ENCODE results near the gene PLCL1.

Gene PLCL1

GRCh38 chr2:197884252-197884651, 79.9 kb downstream of the PLCL1 start:
- DNase-seq (ENCODE audit: low read depth in 4 of 4, low spot score in 1 of 4): no peak

GRCh38 chr2:197885126-197885525, 80.7 kb downstream of the PLCL1 start:
- DNase-seq (ENCODE audit: low read depth in 4 of 4, low spot score in 1 of 4): no peak

- no peak for DNase-seq (ENCODE audit: low read depth in 4 of 4, low spot score in 1 of 4)
These were observed 81.2 kb downstream of the PLCL1 start for GRCh38 chr2:197885587-197885986.

- no peak for DNase-seq (ENCODE audit: low read depth in 4 of 4, low spot score in 1 of 4)
These were observed 83.9 kb downstream of the PLCL1 start for GRCh38 chr2:197888321-197888720.

- peak in 1 of 4 experiments; percentile 12 for DNase-seq (ENCODE audit: low read depth in 4 of 4, low spot score in 1 of 4)
These were observed 84.6 kb downstream of the PLCL1 start for GRCh38 chr2:197889041-197889440.

GRCh38 chr2:197890168-197890567, 85.8 kb downstream of the PLCL1 start:
- no peak for DNase-seq (ENCODE audit: low read depth in 4 of 4, low spot score in 1 of 4)

GRCh38 chr2:197891897-197892442, 87.6 kb downstream of the PLCL1 start:
- no peak for DNase-seq (ENCODE audit: low read depth in 4 of 4, low spot score in 1 of 4)

GRCh38 chr2:197893403-197894177, 89.2 kb downstream of the PLCL1 start:
- no peak for DNase-seq (ENCODE audit: low read depth in 4 of 4, low spot score in 1 of 4)

GRCh38 chr2:197894751-197895274, 90.4 kb downstream of the PLCL1 start:
- no peak for DNase-seq (ENCODE audit: low read depth in 4 of 4, low spot score in 1 of 4)

GRCh38 chr2:197897960-197898678, 93.7 kb downstream of the PLCL1 start:
- DNase-seq (ENCODE audit: low read depth in 4 of 4, low spot score in 1 of 4): no peak

- DNase-seq (ENCODE audit: low read depth in 4 of 4, low spot score in 1 of 4): peak in 1 of 4 experiments; percentile 8
These were observed 100.1 kb downstream of the PLCL1 start for GRCh38 chr2:197904446-197904845.

- DNase-seq (ENCODE audit: low read depth in 4 of 4, low spot score in 1 of 4): no peak
These were observed 103.8 kb downstream of the PLCL1 start for GRCh38 chr2:197908156-197908555.

GRCh38 chr2:197908990-197909776, 104.8 kb downstream of the PLCL1 start:
- no peak for DNase-seq (ENCODE audit: low read depth in 4 of 4, low spot score in 1 of 4)

- DNase-seq (ENCODE audit: low read depth in 4 of 4, low spot score in 1 of 4): no peak
These were observed 107.3 kb downstream of the PLCL1 start for GRCh38 chr2:197911667-197912066.

- DNase-seq (ENCODE audit: low read depth in 4 of 4, low spot score in 1 of 4): no peak
These were observed 108.7 kb downstream of the PLCL1 start for GRCh38 chr2:197913084-197913483.

GRCh38 chr2:197914778-197915177, 110.4 kb downstream of the PLCL1 start:
- DNase-seq (ENCODE audit: low read depth in 4 of 4, low spot score in 1 of 4): no peak

GRCh38 chr2:197915548-197916265, 111.3 kb downstream of the PLCL1 start:
- no peak for DNase-seq (ENCODE audit: low read depth in 4 of 4, low spot score in 1 of 4)

GRCh38 chr2:197919487-197919886, 115.1 kb downstream of the PLCL1 start:
- no peak for DNase-seq (ENCODE audit: low read depth in 4 of 4, low spot score in 1 of 4)

- no peak for DNase-seq (ENCODE audit: low read depth in 4 of 4, low spot score in 1 of 4)
These were observed 115.7 kb downstream of the PLCL1 start for GRCh38 chr2:197920088-197920487.

- no peak for DNase-seq (ENCODE audit: low read depth in 4 of 4, low spot score in 1 of 4)
These were observed 116.3 kb downstream of the PLCL1 start for GRCh38 chr2:197920592-197921201.
